AG10803 (cell line): ENCODE data around the gene KDM2A.
A peak's percentile ranks its signal among the peaks of the same experiment; 100 is the strongest.

Experiments
- DNase-seq: peaks from one replicate; pipeline ENCODE4 v3.0.0; 2010; ENCODE audit warnings: low read depth
- H3K4me3 ChIP-seq: 2 replicates; pipeline ENCODE4 v1.5.1; 2011; ENCODE audit warnings: mild to moderate bottlenecking, low read length, control low read depth
- TF ChIP-seq, protein P1 (sequence below): conservative IDR thresholded peaks from 2 replicates; pipeline ENCODE4 v1.5.1; 2011; ENCODE audit warnings: mild to moderate bottlenecking, low read length, control low read depth, inconsistent platforms

The KDM2A gene

DNA sequence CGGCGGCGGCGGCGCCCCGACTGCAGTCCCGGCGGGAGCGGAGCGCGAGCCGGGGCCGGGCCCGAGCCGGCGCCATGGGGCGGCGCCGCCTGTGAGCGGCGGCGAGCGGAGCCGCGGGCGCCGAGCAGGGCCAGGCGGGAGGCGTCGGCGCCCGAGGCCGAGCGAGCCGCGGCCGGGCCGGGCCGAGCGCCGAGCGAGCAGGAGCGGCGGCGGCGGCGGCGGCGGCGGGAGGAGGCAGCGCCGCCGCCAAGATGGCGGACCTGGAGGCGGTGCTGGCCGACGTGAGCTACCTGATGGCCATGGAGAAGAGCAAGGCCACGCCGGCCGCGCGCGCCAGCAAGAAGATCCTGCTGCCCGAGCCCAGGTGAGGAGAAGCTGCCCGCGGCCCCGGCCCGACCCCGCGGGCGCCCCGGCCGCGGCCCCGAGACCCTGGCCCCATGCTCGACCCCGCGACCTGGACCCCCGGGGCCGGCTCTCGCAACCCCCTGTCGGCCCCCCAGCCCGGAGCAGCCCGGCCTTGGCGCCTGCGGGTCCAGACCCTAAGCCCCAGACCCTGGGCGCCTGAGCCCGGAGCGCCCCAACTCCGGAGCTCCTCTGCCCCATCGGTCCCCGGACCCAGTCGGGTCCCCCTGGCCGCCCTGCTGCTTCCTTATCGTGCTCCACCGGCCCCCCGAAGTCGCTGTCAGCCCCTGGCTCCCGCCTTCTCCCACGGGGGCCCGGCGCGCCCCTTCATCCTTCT is 147.6 kb downstream of the KDM2A start, which contains the start of gene GRK2:
TSS of gene GRK2 (plus strand) at position 25 of the 739 bp plus-strand sequence. CDS start at position 252, 227 bp downstream.
- peak within 1 kb of the TSS; percentile 79 for H3K4me3 ChIP-seq
- DNase-seq = peak; percentile 41
- TF ChIP-seq, protein P1, sequence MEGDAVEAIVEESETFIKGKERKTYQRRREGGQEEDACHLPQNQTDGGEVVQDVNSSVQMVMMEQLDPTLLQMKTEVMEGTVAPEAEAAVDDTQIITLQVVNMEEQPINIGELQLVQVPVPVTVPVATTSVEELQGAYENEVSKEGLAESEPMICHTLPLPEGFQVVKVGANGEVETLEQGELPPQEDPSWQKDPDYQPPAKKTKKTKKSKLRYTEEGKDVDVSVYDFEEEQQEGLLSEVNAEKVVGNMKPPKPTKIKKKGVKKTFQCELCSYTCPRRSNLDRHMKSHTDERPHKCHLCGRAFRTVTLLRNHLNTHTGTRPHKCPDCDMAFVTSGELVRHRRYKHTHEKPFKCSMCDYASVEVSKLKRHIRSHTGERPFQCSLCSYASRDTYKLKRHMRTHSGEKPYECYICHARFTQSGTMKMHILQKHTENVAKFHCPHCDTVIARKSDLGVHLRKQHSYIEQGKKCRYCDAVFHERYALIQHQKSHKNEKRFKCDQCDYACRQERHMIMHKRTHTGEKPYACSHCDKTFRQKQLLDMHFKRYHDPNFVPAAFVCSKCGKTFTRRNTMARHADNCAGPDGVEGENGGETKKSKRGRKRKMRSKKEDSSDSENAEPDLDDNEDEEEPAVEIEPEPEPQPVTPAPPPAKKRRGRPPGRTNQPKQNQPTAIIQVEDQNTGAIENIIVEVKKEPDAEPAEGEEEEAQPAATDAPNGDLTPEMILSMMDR = no peak

GRCh38 chr11:67267188-67268080 is 148.4 kb downstream of the KDM2A start:
- TF ChIP-seq, protein P1 = no peak
- peak overlapping the region; percentile 79 for H3K4me3 ChIP-seq
- DNase-seq = no peak

GRCh38 chr11:67268081-67268961 is 149.3 kb downstream of the KDM2A start:
- DNase-seq = no peak
- H3K4me3 ChIP-seq = peak overlapping the region; percentile 79
- TF ChIP-seq, protein P1 = no peak

GRCh38 chr11:67268962-67269268 is 149.9 kb downstream of the KDM2A start:
- TF ChIP-seq, protein P1 = no peak
- DNase-seq = no peak
- H3K4me3 ChIP-seq = no peak overlapping the region

- TF ChIP-seq, protein P1 = no peak
- DNase-seq = no peak
- peak overlapping the region; percentile 26 for H3K4me3 ChIP-seq
These were observed 150.6 kb downstream of the KDM2A start for GRCh38 chr11:67269401-67270255.
